Right lobe of liver (tissue), 6 donors: ENCODE data around the gene MRC1. TPM values are rescaled to one million over a fixed set of nuclear protein-coding genes. Genes with fewer than 3 reads are reported as not detected.
A peak's percentile ranks its signal among the peaks of the same experiment; 100 is the strongest.

Experiments
- ATAC-seq, 4 donors: fragments of 200-7000 bp; cut with Tn5 transposase; one replicate each; pipeline ENCODE4 v1.9.1; 2020; ENCODE audit warnings: mild to moderate bottlenecking in 4 of 4, moderate library complexity in 4 of 4
- DNase-seq, 3 donors: peaks; one replicate each; pipeline ENCODE4 v3.0.0-alpha.2; 2020
- H3K27ac ChIP-seq, 3 donors: fragments of 200-600 bp; one replicate each; pipeline ENCODE4 v1.8.0; 2022
- H3K27me3 ChIP-seq, 2 donors: fragments of 200-600 bp; one replicate each; pipeline ENCODE4 v1.8.0; 2022
- H3K36me3 ChIP-seq, 4 donors: fragments of 200-600 bp; sonication (generic) in 1 of 4; one replicate each; pipeline versions ENCODE4 v1.5.1 to v1.8.0; 2017 to 2022; ENCODE audit warnings: control low read depth in 1 of 4
- H3K4me1 ChIP-seq, 4 donors: fragments of 200-600 bp; sonication (generic) in 1 of 4; one replicate each; pipeline versions ENCODE4 v1.5.1 to v1.8.0; 2017 to 2022; ENCODE audit warnings: control low read depth in 1 of 4
- H3K4me3 ChIP-seq, 3 donors: fragments of 200-600 bp; one replicate each; pipeline ENCODE4 v1.8.0; 2022
- H3K9me3 ChIP-seq, 4 donors: fragments of 200-600 bp; sonication (generic) in 1 of 4; one replicate each; pipeline versions ENCODE4 v1.5.1 to v1.8.0; 2017 to 2022; ENCODE audit warnings: control low read depth in 1 of 4
- POLR2A ChIP-seq: fragments of 450-650 bp; IDR thresholded peaks from one replicate; pipeline ENCODE4 v1.6.1; 2017; ENCODE audit warnings: antibody characterized with exemption, mild to moderate bottlenecking
- WGBS: methylation state at CpG from one replicate; pipeline ENCODE4 v1.1.6; 2018; ENCODE audit warnings: low coverage, low lambda C conversion rate; ENCODE audit not compliant: insufficient coverage; ENCODE audit errors: missing lambda C conversion rate; 5-methylcytosine and 5-hydroxymethylcytosine counted together
- intact Hi-C, 2 donors: fragments of 100-400 bp; cut with DNase I; formaldehyde crosslinking; loops; one replicate each; pipeline versions ENCODE4 v1.11.2 to v1.14.1; 2022
- total RNA-seq, 6 experiments: library from RNA; depleted of rRNA in 2 of 6; stranded (reverse); fragments of >200 nt in 2 of 6; fragmentation: NEBNext Ultra II Directional in 3 of 6; extraction: Animal tissue kit (Norgen Biotek cat#: 25700) in 3 of 6; gene quantifications; one replicate each; pipeline versions ENCODE4 v1.1.0 to v1.2.4, GENCODE V29; 2016 to 2023
- TF ChIP-seq, protein P1 (sequence below), 4 donors: fragments of 200-600 bp in 3 of 4; fragments of 450-650 bp in 1 of 4; IDR thresholded peaks; one replicate each; pipeline versions ENCODE4 v1.5.1 to v1.8.0; 2016 to 2022; ENCODE audit warnings: antibody characterized with exemption in 4 of 4, mild to moderate bottlenecking in 2 of 4
- donor health status: DM: no; HTN: yes; CAD: no.
- donor health status: DM: no; HTN: no; CAD: no.
- donor health status: DM: no; HTN: no; CAD: no.
- donor health status: DM: no; HTN: yes; CAD: no.
- donor health status: DM: no; HTN: yes; CAD: no.

MRC1 gene
- total RNA-seq, 6 experiments from 2014 or later: 9.8 to 44.8 (median 34.0) TPM

DNA sequence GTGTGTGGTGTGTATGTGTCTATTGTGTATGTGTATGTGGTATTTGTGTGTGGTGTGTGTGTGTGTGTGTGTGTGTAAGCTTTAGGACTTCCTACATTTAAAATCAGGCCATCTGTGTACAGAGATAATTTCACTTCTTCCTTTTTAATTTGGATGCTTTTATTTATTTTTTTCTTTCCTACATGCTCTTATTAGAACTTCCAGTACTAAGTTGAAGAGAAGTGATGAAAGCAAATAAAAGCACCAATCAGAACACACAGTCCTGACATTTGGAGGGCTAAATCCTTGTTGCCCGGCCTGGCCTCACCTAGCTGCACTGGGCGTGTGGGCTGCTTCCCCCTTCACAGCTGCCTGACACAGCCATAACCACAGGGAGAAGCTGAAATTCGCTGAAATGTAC, 3.8 kb upstream of the MRC1 start:
- H3K27me3 ChIP-seq: no peaks in the 10 kb centered on the region
- TF ChIP-seq, protein P1, sequence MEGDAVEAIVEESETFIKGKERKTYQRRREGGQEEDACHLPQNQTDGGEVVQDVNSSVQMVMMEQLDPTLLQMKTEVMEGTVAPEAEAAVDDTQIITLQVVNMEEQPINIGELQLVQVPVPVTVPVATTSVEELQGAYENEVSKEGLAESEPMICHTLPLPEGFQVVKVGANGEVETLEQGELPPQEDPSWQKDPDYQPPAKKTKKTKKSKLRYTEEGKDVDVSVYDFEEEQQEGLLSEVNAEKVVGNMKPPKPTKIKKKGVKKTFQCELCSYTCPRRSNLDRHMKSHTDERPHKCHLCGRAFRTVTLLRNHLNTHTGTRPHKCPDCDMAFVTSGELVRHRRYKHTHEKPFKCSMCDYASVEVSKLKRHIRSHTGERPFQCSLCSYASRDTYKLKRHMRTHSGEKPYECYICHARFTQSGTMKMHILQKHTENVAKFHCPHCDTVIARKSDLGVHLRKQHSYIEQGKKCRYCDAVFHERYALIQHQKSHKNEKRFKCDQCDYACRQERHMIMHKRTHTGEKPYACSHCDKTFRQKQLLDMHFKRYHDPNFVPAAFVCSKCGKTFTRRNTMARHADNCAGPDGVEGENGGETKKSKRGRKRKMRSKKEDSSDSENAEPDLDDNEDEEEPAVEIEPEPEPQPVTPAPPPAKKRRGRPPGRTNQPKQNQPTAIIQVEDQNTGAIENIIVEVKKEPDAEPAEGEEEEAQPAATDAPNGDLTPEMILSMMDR (IDR thresholded peaks at IDR 0.05): no peak
- TF ChIP-seq POLR2A: no peak
- intact Hi-C loops: no loop called here
- H3K4me3 ChIP-seq: no peak overlapping the region
- no peak overlapping the region for H3K27ac ChIP-seq
- no peaks in the 10 kb centered on the region for H3K4me1 ChIP-seq
- peaks cover 0 to 3% (median 0%) of the 10 kb centered on the region in 4 donors for H3K9me3 ChIP-seq
- DNase-seq (no peak), ATAC-seq (no peak)
- H3K36me3 ChIP-seq: no peaks in the 10 kb centered on the region
- WGBS: 63% methylated on average over 3 of the region's 3 CpGs

DNA sequence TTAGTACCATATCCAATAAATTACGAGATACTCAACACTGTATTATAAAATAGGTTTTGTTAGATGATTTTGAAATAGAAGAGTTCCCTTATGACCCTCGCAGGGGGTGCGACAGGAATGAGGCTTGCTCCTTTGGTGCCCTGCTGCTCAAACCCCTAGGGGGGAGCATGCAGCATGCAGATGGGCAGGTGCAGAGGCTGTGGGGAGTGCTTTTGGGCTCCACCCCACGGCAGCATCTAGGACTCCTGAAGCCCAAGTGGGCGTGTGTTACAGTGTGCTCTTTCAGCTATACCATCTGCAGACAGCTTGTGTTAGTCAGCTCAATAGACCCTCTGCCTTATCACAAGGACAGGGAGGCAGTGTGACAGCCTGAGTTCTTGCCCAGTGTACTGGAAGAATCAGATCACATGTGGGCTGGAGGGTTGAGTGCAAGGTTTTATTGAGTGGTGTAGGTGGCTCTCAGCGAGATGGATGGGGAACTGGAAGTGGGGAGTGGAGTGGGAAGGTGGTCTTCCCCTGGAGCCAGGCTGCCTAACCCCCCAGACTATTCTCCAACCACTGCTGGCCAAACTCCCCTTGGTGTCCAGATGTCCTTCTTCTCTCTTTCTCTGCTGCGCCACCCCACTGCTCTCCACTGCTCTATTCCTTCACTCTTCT, 3.1 kb upstream of the MRC1 start:
- H3K36me3 ChIP-seq: no peaks in the 10 kb centered on the region
- no peaks in the 10 kb centered on the region for H3K27me3 ChIP-seq
- DNase-seq: no peak
- no peaks in the 10 kb centered on the region for H3K4me1 ChIP-seq
- intact Hi-C loops: no loop called here
- no peak for TF ChIP-seq POLR2A
- TF ChIP-seq, protein P1 (IDR thresholded peaks at IDR 0.05): peak in 1 of 4 donors; percentile 10
- peak in 1 of 4 donors; percentile 42 for ATAC-seq
- peaks cover 0 to 3% (median 0%) of the 10 kb centered on the region in 4 donors for H3K9me3 ChIP-seq
- WGBS: 29% methylated on average over 5 of the region's 7 CpGs
- H3K4me3 ChIP-seq: no peak overlapping the region
- H3K27ac ChIP-seq: no peak overlapping the region

DNA sequence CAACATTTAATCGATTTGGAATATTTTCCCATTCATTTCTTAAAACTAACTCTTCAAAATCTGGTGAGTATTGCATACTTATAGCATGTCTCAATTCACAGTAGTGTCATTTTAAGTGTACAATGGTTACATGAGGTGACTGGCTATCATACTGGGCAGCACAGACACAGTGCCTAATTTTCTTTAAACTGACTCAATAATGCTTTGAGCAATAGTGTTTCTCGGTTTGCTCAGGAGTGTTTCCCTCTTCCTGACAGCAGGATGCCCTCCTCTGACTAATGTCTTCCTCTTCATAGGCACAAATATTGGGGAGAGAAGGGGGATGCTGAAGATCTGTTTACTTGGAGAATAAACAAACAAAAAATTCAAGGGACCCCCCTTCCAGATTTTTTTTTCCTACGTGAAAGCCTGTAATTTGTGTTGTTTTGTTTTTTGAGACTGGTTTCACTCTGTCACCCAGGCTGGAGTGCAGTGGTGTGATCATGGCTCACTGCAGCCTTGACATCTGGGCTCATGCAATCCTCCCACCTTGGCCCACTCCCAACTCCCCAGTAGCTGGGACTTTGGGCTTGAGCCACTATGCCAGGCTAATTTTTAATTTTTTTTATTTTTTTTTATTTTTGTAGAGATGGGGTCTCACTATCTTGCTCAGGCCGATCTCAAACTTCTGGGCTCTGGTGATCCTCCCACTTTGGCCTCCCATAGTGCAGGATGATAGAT, 2.2 kb downstream of the MRC1 start:
- H3K9me3 ChIP-seq: no peaks in the 10 kb centered on the region
- H3K27ac ChIP-seq: peak overlapping the region; percentile 13 to 61 (median 21)
- ATAC-seq (peak in 2 of 4 donors; percentile 15 to 44), DNase-seq (no peak)
- peak overlapping the region; percentile 27 to 38 (median 33) for H3K4me3 ChIP-seq
- no peak for TF ChIP-seq POLR2A
- TF ChIP-seq, protein P1 (IDR thresholded peaks at IDR 0.05): no peak
- no peaks in the 10 kb centered on the region for H3K36me3 ChIP-seq
- intact Hi-C loops: no loop called here
- no peaks in the 10 kb centered on the region for H3K4me1 ChIP-seq
- no peaks in the 10 kb centered on the region for H3K27me3 ChIP-seq
- 40% methylated on average over 4 of the region's 4 CpGs for WGBS

DNA sequence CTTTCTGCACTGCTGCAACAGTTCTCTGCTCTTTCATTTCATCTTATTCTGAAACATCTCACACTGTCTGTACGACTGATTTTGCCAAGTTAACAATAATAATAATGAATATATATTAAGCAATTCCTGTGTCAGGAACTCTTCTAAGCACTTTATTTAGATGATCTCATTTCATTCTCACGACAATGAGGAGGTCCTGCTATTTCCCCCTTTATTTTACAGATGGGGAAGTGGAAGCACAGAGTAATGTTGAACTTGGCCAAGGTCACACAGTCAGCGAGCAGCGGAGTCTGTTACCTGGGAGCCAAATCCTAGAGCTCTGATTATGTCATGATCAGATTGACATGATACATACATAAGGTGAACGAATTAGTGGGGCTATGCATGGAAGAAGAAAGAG, 5.8 kb downstream of the MRC1 start:
- no peaks in the 10 kb centered on the region for H3K4me1 ChIP-seq
- H3K4me3 ChIP-seq: no peak overlapping the region
- intact Hi-C loops: no loop called here
- no peaks in the 10 kb centered on the region for H3K27me3 ChIP-seq
- DNase-seq: no peak
- TF ChIP-seq, protein P1 (IDR thresholded peaks at IDR 0.05): no peak
- no peak for TF ChIP-seq POLR2A
- 43% methylated on average over 5 of the region's 5 CpGs for WGBS
- H3K27ac ChIP-seq: no peak overlapping the region
- H3K36me3 ChIP-seq: no peaks in the 10 kb centered on the region
- no peaks in the 10 kb centered on the region for H3K9me3 ChIP-seq
- ATAC-seq: peak; percentile 31 to 51 (median 34)
